Kasumi-1 (cell line): Measurements from ENCODE around the gene SPRR5.

ENCODE experiments used
- DNase-seq, 2 experiments: peaks; one replicate each; lab custom pipeline; 2025; lab: John Stamatoyannopoulos, UW

The SPRR5 gene

GRCh38 chr1:152946248-152946647 lies 758 bp upstream of the SPRR5 start:
- DNase-seq, result no peak

GRCh38 chr1:152951711-152952110 lies 4.7 kb downstream of the SPRR5 start:
- no peak for DNase-seq

GRCh38 chr1:152953761-152954160 lies 6.8 kb downstream of the SPRR5 start:
- DNase-seq, result no peak

DNA sequence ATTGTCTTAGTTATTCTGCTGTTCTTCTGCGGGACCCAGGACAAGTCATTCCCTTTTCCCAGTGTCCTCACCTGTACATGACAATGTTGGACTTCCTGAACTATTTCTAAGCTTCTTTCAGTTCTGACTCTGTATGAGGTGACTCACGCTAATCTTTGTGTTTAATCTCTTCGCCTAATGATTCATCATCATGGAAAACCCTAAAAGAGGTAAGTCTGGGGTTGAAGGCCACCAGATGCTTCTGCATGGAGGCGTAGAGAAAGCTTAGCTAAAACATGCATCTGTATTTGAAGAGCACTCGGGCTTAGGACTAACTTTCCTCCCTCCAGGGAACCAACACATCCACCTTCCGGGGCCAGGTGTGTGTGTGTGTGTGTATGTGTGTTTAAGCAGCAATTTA lies 7.4 kb downstream of the SPRR5 start:
- DNase-seq, result no peak

DNA sequence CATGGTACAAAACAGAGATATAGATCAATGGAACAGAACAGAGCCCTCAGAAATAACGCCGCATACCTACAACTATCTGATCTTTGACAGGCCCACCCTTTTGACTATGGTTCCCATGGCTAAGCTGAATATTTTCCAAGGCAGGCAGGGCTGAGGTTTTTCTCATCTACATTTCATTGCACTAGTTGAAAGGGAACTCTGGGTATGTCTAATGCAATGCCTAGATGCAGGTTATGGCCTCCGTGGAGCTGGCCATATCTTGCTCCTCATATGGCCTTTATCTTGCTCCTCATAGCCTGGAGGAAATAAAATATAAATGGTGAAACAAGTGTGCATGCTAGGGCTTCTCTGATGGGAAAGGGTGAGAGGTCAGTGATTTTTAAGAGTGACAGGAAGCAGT lies 10.6 kb downstream of the SPRR5 start:
- DNase-seq, result no peak

- no peak for DNase-seq
Measured at GRCh38 chr1:152959273-152959672, 12.3 kb downstream of the SPRR5 start.

DNA sequence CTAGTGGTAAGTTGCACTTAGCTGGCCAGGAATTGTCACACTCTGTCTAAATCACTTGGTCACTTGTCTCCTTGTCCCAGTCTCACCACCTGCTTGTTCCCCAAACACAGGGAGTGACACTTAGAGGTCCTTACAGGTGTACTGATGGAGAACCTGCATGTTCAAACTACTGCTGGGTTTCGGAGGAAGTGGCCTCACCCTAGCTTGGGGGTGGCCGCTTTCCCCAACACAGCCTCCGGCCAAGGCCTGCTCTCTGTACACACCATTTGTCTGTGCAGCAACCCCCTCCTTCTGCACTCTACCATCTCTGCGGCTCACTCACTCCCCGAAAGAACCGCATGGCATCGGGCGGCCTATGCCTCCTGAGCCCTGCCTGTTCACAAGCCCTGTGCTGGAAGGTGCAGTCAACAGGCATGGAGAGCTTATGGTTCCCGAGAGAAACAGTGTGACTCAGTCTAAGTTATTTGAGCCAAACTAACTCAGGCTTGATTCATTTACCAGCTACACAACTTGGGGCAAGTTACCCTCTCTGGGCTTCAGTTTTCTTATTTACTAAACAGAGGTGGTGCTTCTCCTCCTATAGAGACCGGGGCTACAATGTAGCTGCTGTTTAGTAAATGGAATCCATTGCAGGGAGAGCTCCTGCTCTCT lies 12.9 kb downstream of the SPRR5 start:
- no peak for DNase-seq

- DNase-seq, result no peak
Measured at GRCh38 chr1:152960452-152961044, 13.5 kb downstream of the SPRR5 start.

DNA sequence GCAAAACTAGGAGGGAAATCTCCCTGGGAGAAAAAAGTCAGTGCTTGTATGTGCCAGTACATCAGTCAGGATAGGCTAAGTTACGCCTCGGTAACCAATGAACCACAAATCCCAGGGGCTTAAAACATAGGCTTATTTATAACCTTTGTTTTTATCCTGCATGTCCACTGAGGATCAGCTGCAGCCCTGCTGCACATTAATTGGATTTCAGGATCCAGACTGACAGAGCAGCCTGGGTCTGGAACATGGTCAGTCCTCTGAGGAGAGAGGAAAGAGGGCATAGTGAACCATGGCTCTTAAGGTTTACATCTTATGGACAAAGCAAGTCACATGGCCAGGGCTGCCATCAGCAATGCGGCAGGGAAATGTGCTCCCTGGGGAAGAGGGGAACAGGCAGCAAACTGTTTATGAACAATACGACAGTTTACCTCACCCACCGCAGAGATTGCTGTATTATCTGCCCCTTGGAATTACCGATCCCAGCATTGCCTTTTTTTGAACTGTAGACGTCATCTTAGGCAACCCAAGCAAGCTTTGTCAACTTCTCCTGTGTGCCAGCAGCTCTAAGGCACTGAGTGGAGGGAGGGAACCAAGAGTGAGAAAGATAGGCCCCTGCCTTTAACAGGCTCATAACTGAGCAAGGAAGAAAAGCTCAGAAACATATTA lies 14.4 kb downstream of the SPRR5 start:
- no peak for DNase-seq

- no peak for DNase-seq
Measured at GRCh38 chr1:152962876-152963415, 15.9 kb downstream of the SPRR5 start.

DNA sequence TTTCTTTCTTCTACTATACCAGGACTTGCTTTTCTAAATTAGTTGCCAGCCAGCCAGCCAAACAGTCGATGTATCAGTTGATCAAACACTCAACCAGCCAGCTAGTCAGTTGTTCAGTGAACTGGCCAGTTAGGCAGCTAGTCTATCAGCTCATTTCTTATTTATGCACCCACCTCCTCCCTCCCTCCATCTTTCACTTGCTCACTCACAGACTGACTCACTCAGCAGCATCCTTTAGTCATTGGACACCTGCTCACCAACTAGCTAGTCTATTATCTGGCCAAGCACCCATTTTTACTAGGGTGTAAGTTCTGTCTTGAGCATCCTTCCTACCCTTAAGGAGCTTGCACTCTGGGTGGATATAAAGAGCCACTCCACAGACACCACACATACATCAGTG lies 17.5 kb downstream of the SPRR5 start:
- no peak for DNase-seq

GRCh38 chr1:152965853-152966252 lies 18.8 kb downstream of the SPRR5 start:
- no peak for DNase-seq

GRCh38 chr1:152967201-152967600 lies 20.2 kb downstream of the SPRR5 start:
- no peak for DNase-seq

- DNase-seq, result no peak
Measured at GRCh38 chr1:152968248-152968647, 21.2 kb downstream of the SPRR5 start.

GRCh38 chr1:152969036-152969435 lies 22.0 kb downstream of the SPRR5 start:
- DNase-seq, result no peak

DNA sequence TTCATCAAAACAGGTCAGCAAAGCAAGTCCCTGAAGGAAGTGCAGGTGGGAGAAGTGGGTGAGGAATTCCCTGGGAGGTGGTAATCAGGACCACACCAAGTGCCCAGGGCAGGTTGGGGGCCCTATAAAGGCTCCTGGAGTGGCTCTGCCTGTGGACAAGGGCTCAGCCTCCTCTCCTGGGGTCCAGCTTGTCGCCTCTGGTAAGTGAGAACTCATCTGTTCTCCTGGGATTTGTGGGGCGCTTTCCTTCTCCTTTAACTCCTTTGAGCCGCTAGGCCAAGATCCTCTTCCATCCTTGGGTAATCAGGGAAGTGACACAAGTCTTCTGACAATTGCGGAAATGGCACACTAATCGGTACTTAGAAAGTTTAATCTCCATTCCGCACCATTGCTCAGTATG lies 23.5 kb downstream of the SPRR5 start, which contains the start of gene SPRR4:
TSS of gene SPRR4 (plus strand) at position 154 of the 400 bp plus-strand sequence. CDS start 1,243 bp downstream, outside the sequence.
- DNase-seq, result no peak

- no peak for DNase-seq
Measured at GRCh38 chr1:152972196-152972886, 25.3 kb downstream of the SPRR5 start.

DNA sequence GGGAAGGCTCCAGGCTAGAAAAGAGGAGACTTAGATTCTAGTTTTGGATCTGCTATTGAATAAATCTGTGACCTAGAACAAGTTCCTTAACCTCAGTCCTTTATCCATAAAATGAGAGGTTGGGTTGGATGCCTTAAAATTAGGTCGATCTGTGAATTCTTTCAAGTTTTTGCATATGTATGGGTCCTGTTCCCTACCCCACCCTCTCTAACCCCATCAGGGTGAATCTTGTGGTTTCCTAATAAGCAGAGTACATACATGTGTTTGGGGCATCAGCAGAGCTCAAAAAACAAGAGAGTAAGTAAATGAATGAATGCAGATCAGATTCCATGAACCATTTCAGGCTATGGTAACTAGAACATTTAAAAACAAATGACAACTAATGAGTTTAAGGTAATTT lies 29.7 kb downstream of the SPRR5 start:
- DNase-seq, result no peak

DNA sequence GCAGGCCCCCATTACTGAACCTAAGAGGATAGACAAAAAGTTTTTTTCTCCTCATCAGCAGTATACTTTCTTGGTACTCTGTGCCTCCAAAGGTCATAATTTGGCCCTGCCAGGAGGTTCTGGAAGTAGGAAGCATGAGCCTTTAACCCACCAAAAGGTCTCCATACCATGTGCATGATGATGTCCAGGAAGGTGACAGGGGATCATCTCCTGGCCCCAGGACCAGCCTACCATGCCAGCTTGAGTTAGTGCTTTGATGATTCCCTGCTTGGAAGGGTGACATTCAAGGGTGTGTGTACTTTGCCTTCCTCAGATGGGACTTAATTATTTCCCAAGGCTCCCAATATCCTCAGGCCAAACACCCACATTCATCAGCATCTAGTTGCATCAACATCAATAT lies 30.6 kb downstream of the SPRR5 start:
- DNase-seq, result no peak

GRCh38 chr1:152980676-152981075 lies 33.7 kb downstream of the SPRR5 start:
- no peak for DNase-seq

- no peak for DNase-seq
Measured at GRCh38 chr1:152981146-152981871, 34.3 kb downstream of the SPRR5 start.

- no peak for DNase-seq
Measured at GRCh38 chr1:152982076-152982475, 35.1 kb downstream of the SPRR5 start.
